ENCODE measurements around the gene OGT.

GRCh38 chrX:71565474-71566041, 32.7 kb downstream of the OGT start:
- TF ChIP-seq CTCF (IDR thresholded peaks at IDR 0.05) = no peak
- no peak for TF ChIP-seq POLR2AphosphoS5 (IDR thresholded peaks at IDR 0.05)
